ACHN (cell line): ENCODE results near the gene ARMC8.

Experiments
- DNase-seq: peaks from one replicate; pipeline ENCODE4 v3.0.0-alpha.2; 2015
- in situ Hi-C: cut with HindIII; loops from 2 replicates; pipeline ENCODE4 v1.10.0; 2017; ENCODE audit warnings: low sequenced_read_pairs, low pct_ligation_motif_present, low pct_unique_long_range_greater_than_20kb

Gene ARMC8

GRCh38 chr3:138284079-138284478 is 97.0 kb downstream of the ARMC8 start:
- in situ Hi-C loops: no loop called here
- DNase-seq: no peak

GRCh38 chr3:138284957-138285477 is 97.9 kb downstream of the ARMC8 start:
- DNase-seq: no peak
- in situ Hi-C loops: no loop called here

GRCh38 chr3:138289260-138289659 is 102.2 kb downstream of the ARMC8 start:
- no peak for DNase-seq
- in situ Hi-C loops: no loop called here

GRCh38 chr3:138289701-138290100 is 102.6 kb downstream of the ARMC8 start:
- in situ Hi-C loops: no loop called here
- no peak for DNase-seq

GRCh38 chr3:138296639-138297038 is 109.5 kb downstream of the ARMC8 start:
- no peak for DNase-seq
- in situ Hi-C loops: no loop called here

- in situ Hi-C loops: no loop called here
These were observed 110.0 kb downstream of the ARMC8 start for GRCh38 chr3:138297059-138297607.

GRCh38 chr3:138297876-138298275 is 110.8 kb downstream of the ARMC8 start:
- in situ Hi-C loops: no loop called here
- no peak for DNase-seq

More at GRCh38 chr3:138297059-138297607, 110.0 kb downstream of the ARMC8 start:
- DNase-seq: no peak

- DNase-seq: no peak
- in situ Hi-C loops: no loop called here
These were observed 113.5 kb downstream of the ARMC8 start for GRCh38 chr3:138300647-138301046.

- no peak for DNase-seq
- in situ Hi-C loops: no loop called here
These were observed 116.4 kb downstream of the ARMC8 start for GRCh38 chr3:138303474-138303873.

GRCh38 chr3:138307899-138308298 is 120.8 kb downstream of the ARMC8 start:
- no peak for DNase-seq
- in situ Hi-C loops: no loop called here

GRCh38 chr3:138308783-138309182 is 121.7 kb downstream of the ARMC8 start:
- no peak for DNase-seq
- in situ Hi-C loops: no loop called here

GRCh38 chr3:138310494-138310893 is 123.4 kb downstream of the ARMC8 start:
- in situ Hi-C loops: no loop called here
- no peak for DNase-seq

GRCh38 chr3:138314751-138315150 is 127.7 kb downstream of the ARMC8 start:
- in situ Hi-C loops: no loop called here
- no peak for DNase-seq

- in situ Hi-C loops: no loop called here
- no peak for DNase-seq
These were observed 130.6 kb downstream of the ARMC8 start for GRCh38 chr3:138317687-138318086.

- in situ Hi-C loops: no loop called here
- no peak for DNase-seq
These were observed 136.9 kb downstream of the ARMC8 start for GRCh38 chr3:138323971-138324370.

- in situ Hi-C loops: no loop called here
- no peak for DNase-seq
These were observed 138.9 kb downstream of the ARMC8 start for GRCh38 chr3:138325990-138326389.

- in situ Hi-C loops: no loop called here
- no peak for DNase-seq
These were observed 139.9 kb downstream of the ARMC8 start for GRCh38 chr3:138326866-138327595.

GRCh38 chr3:138327831-138328230 is 140.7 kb downstream of the ARMC8 start:
- no peak for DNase-seq
- in situ Hi-C loops: no loop called here

- in situ Hi-C loops: no loop called here
- DNase-seq: no peak
These were observed 141.2 kb downstream of the ARMC8 start for GRCh38 chr3:138328341-138328740.
